Ammon's horn (tissue), 1 donor: Measurements from ENCODE around the gene SNX9.

Experiments used
- DNase-seq: peaks from one replicate; pipeline ENCODE4 v3.0.0-alpha.2; 2016; ENCODE audit warnings: low spot score

SNX9 gene

DNA sequence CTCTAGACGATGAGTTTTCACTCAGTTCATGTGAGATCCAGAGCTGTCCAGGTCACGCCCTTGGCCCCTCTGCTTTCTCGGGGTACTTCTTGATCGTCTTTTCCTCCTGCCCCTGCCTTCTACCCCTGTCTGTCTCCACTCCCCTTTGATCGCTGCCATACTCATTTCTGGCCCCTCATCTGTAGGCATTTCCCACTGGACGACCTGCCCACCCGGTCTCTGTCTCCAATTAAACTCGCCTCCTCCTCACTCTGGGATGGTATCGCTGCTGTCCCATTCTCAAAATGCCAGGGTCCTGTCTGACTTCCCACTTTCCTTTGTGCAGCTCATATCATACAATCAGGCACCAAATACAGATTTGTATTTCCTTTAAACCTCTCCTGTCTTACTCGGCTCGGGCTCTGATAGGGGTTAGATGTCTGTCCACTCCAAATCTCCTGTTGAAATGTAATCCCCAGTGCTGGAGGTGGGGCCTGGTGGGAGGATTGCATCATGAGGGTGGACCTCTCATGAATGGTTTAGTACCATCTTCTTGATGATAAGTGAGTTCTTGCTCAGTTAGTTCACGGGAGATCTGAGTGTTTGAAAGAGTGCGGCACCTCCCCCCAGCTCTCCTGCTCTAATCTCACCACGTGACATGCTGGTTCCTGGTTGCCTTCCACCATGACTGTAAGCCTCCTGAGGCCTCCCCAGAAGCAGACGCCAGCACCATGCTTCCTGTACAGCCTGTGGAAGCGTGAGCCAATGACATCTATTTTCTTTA lies 155.2 kb downstream of the SNX9 start:
- no peak for DNase-seq

DNA sequence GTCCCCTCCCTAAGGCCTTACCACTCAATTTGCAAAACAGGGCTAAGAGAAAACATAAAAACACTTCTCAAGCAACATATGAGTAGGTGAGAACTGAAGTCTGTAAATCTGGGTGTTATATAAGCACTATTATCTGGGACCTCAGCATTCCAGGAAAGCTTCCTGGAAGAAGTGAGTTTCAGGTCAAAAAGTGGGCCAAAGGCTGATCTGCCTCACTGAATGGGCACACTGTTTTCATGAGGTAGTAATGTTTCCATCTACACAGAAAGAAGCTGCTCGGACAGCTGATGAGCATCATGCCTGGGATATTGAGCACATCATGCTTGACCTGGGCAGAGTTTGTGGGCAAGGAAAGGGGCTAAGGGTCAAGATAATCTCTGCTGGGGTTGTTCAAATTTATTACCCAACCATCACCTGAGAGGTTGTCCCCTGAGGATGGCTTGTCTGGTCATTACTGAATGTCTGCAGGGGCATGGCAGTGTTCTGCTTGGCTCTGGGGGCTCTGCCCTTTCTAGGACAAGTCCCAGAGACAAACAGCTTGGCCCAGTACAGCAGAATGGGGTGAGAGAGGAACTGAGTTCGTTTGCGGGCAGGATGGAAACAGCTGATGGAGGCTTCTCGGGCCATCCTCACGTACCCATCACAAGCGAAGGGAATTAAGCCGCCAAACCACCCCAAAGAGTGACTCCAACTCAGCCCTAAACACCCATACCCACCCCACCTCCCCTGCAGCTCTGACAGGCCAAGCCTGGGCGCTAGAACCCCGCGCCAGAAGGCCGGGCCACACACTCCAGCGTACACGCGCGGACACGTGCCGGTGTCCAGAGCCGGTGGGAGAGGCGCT lies 157.5 kb downstream of the SNX9 start:
- DNase-seq = no peak

DNA sequence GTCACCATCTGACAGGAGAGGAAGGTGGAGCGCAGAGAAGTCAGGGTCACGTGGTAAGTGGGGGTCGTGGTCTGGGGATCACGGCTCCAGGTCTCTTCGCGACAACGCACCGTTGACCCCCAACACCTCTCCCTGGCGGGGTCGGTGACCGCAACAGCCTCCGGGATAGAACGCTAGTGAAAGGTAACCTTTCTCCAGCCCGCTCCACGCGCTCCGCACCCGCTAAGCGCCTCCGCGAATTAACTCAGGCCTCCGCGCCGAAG lies 158.0 kb downstream of the SNX9 start:
- DNase-seq = no peak

DNA sequence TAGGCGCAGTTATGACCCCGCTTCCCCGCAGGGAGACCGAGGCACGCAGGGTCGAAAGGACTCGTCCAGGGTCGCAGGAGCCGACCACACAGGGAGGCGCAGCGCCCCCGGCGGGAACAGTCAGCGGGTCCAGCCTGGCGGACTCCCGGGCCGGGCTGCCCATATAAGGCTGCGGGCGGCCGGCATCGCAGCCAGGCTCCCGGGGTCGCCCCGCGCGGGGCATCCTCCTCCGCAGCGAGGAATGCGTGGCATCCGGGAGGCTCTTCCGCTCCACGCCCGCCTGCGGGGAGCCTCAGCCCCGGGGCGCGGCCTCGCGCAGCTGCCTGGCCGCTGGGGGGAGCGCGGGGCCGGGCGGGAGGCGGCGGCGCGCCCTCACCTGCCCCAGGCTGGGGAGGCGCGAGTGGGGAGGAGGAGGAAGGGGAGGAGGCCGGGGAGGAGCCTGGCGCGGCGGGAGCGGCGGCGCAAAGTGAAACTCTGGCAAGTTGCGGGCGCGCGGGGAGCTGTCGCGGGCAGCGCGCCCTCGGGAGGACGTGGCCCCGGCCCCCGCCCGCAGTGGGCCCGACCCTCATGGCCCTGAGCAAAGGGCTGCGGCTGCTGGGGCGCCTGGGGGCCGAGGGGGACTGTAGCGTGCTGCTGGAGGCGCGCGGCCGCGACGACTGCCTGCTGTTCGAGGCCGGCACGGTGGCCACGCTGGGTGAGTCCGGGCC lies 158.5 kb downstream of the SNX9 start, which contains the start of gene SYNJ2:
TSS of gene SYNJ2 (plus strand) at position 469 of the 707 bp plus-strand sequence. CDS start at position 568, 99 bp downstream.
- DNase-seq = peak; percentile 77

DNA sequence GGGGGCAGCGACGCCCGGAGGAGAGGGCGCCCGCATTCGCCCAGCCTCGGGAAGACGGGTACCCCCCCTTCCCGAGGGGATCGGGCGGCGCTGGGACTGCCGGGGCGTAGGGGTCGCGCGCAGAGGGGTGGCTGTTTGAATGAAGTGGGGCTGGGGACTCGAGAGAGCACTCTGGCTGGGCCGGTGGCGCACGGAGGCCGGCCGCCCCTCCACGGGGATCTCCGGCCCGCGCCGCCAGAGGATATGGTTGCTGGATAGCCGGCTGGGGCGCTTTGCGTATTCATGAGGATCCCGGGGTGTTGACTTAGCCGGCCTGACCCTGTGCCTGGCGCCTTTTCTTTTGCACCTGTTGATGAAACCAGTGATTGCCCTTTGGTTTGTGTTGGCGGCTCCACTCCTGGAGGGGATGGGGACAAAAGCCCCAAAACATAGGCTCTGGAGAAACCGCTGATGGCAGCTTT lies 159.1 kb downstream of the SNX9 start:
- DNase-seq = no peak

DNA sequence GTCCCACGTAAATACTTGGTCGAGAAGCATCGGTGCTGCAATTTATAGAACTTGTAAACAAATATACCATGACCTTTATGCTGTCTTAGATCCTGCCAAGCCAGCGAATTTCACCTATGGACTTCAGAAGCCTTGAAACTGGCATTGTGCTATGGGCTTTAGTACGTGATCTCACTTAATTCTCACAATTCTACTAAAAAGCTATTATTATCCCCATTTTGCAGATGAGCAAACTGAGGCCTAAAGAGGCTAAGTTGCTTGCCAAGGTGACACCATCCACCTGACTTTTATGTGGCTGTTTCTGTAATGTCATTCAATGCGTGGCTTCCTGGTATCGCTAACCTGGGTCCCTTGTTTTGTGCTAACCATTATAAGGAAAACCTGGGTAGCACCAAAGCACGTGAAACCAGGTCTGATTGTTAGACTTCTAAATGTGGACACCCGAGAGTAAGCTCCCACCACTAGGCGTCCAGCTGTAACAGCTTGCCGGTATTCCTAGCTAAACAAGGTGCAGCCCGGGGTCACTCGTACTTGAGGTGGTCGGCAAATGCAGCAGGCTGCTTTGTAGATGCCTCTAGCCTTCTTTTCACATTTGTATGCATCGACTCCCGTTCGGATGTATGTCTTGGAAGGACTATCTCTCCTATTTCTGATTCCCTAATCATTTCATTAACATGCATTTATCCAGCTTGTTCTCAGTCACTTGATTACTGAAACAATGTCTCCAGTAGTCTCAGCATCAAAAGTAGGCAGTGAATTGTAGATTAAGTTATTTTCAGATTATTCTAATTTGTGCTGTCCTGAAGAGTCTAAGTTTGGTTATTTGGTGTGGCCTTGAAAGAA lies 159.7 kb downstream of the SNX9 start:
- no peak for DNase-seq

DNA sequence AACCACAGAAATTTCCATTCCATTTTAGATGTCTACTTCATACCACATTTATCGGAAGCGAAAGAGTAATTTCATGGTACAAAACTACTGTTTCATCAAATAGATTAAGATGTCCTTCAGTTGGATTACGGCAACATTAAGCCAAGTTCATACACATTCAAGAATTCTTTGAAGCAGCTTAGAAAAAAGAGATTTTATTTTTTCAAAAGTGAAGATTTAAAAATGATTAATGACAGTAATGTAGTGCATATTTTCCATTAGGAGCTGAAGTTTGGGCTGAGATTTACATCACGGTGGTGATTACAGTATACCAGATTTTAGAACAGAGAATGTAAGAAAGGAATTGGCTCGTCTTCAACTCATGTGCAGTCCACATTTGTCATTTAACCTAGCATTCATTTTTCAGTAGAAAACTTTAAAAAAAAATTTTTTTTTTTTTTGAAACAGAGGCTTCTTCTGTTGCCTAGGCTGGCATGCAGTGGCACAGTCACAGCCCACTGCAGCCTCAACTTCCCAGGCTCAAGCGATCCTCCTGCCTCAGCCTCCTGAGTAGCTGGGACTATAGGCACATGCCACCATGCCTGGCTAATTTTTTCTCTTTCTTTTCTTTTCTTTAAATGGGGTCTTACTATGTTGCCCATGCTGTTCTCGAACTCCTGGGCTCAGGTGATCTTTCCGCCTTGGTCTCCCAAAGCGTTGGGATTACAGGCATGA lies 160.5 kb downstream of the SNX9 start:
- DNase-seq = no peak

DNA sequence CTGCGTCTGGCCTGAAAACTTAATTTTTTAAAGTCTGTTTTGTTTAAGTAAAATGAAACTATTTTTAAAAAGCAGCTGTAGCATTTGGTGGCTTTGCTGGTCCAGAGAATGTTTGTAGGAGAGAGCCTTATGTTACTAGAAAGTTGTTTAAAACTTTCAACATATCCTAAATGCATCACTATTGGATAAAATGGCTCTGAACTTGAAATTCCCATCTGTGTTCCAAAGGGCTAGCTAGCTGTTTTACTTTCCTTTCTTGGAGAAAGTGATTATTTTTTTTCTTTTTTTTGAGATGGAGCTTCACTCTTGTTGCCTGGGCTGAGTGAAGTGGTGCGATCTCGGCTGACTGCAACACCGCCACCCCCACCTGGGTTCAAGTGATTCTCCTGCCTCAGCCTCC lies 161.1 kb downstream of the SNX9 start:
- DNase-seq = no peak

DNA sequence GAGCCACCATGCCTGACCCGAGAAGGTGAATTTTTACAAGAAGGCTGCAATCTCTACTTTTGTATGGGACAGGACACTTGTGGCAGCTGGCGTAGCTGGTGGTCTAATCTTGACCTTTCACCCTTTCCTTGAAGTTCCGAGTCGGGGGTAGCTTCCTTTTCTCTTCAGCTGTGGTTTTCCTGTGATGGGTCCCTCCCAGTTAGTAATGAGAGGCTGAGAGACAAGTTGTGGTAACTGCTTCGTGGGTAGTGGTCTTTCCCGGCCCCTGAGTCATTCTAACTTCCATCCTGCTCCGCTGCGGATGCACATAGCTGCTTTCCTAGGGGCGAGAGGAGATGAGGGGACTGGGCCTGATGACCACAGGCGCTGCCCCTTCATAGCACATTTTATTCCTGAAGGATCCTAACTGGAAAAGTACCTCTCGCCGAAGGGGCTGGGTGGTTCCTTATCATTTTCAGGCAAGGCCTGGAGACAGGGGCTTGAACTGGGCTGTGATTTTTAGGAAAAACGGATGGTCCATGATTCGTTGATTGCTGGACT lies 161.7 kb downstream of the SNX9 start:
- DNase-seq = no peak

DNA sequence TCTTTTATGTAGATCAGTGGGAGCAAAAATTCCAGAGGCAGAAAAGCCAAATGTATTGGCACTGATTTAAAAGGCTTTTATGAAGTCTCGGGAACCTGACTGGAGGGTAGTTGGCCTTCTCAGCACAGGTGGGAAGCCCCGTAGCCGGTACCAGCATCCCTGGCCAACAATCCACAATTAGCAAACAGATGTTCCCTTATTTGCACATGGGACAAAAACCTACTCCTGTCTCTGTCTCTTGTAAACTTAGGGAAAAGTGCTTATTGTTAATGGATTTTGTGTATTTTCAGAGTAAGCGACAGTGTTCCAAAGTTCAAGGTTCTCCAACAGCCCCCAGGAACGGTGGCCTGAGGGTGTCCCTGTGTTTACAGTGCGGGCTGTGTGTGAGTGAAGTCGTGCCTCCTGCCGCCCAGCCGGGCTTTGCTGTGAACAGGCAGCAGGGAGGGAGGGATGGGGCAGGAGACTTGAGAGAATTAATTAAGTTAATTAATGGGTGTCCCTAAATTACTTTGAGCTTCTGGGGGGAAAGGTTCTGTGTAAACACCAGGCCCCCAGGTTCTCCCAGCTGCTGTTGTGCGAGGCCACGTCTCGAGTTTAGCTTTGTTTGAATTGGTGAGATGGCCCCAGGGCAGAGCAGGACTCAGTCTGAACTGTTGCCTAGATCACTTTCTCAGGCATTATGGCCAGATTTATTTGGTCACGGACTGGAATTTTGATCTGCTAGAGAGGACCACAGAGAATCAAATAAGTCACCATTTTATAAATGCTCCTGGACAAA lies 162.5 kb downstream of the SNX9 start:
- no peak for DNase-seq

DNA sequence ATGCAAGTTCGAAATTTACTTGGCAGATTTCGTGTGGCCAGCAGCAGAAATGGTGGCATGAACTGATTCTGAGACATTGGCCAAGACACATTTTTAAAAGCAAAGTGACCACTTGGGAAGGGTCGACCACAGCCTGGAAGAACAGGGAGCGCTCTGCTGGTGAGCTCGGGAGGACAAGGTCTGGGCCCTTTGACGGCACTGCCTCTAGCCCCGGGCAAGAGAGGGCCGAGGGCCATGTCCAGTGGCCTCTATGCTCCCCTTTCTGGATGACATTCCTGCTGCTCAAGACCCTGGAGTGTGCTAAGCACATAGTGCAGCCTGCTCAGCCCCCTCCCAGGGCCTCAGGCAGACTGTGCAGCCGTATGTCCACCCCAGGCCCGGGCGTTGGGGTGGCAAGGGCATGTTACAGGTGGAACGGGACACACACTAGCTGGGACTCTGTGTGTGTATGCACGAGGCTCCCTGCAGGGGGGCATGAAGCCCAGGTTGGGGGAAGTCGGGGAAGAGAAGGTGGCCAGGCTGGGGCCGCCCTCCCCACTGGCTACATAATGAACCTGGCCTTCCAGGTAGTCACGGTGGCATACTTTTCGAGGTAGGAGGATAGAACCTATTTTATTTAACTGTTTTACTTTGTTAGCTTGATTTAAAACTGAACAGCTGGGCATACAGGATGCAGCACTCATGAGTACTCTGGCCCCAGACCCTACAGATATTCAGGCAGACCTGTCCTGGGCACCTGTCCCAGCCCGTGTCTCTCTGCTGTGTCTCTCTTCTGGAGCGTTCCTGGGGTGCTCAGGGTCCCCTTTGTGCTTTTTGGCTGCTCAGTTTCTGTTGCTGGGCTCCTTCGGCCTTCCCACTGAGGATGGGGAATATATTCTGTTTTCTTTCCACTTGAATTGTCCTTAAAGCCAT lies 165.0 kb downstream of the SNX9 start:
- DNase-seq = no peak

DNA sequence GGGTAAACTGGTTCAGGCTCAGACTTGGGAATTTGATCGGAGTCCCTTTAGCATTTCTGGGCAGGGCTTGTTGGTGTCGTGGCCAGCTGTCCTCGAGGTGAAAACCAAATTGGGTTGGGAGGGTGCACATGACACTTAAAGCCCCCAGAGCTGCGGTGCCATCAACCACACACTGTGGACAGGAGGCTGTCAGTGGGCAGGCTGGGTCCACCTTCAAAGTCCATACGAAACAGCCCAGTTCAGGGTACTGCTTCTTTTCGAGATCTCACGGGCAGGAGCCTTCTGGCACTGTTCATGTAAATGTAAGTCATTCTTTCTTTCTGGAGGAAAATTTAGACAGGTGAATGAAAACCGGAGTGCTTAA lies 165.6 kb downstream of the SNX9 start:
- DNase-seq = no peak

DNA sequence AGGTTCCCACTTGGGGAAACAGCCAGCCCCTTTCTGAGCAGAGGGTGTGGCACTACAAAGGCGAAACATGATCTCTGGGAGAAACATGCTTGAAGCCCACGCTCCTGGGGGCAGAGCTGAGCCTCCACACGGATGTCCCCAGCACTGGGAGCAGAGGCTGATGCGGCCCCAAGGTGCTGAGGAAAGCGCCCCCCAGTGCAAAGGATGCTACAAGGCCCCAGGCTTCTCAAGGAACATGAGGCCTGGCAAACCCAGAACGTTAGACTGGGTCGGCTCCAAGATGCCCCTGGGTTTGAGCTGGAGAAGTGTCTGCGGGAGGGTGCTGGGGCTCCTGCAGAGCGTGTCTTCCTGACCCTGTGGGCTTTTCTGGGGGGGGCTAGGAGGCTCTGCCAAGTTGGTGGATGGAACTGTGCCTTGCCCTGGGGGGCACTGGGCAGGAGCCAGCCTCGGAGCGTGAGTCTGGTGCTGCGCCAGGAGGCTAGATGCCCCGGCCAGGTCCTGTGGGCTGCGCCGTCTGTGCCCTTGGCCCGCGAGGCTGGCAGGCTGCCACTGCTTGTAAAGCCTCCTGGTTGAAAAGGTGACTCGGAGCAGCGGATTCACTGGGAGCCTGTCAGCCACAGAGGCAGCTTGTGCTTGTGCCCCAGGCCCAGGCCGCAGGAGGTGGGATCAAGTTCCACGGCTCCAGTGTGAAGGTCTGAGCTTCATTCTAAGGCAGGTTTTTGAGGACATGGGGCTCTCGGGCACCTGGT lies 166.7 kb downstream of the SNX9 start:
- DNase-seq = peak; percentile 52

DNA sequence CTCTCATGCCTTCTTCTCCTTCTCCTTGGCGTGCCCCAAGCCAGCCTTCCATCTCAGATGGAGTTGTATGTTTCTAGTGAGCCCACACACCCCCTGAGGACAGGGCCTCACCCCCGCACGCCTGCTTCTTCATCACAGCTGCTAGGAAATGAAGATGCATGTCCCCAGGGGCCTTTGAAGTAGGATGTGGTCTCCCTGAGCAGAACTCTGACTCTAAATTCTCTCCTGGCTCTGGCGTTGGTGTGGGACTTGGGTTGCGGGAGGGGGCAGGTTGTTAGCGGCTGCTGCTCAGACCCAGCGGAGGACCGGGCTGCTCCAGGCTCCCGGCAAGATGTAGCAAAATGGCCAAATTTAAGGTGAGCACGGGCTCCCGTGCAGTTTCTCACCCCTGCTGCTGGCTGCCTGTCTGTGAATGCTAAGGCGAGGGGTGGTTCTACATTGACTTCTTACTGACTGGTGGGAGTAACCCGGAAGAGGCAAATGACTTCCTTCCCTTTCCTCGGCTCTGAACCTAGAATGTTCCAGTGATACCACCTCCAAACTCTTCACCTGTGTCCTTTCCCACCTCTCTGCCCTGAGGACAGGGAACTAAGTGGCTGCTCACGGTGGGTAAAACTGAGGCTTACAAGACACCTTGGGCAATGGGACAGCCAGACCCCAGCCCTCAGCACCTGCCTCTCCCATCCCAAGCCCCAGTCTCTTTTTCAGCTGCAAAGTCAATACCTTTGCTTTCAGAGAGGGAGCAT lies 167.4 kb downstream of the SNX9 start:
- no peak for DNase-seq

DNA sequence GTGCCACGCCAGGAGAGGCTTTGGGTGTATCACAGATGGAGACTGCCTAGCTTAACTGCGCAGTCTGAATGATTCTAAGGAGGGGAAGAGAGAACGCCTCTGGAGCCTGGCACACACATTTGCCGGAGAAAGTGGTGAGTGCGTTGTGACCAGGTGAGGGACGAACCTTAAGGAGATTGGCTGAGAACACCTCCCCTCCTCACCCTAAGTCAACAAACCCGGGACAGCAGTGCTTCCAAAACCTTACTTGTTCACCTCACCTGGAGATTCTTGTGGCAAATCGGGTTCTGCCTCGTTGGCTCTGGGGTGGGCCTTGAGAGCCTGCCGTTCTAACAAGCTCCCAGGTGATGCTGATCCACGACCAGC lies 168.0 kb downstream of the SNX9 start:
- DNase-seq = no peak

DNA sequence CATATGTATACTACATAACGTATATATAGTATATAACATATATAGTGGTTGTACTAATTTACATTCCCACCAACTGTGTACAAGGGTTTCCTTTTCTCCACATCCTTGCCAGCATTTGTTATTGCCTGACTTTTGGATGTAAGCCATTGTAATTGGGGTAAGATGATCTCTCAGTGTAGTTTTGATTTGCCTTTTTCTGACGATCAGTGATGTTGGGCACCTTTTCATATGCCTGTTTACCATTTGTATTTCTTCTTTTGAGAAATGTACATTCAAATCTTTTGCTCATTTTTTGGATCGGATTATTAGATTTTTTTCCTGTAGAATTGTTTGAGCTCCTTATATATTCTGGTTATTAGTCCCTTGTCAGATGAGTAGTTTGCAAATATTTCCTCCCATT lies 170.0 kb downstream of the SNX9 start:
- DNase-seq = no peak

DNA sequence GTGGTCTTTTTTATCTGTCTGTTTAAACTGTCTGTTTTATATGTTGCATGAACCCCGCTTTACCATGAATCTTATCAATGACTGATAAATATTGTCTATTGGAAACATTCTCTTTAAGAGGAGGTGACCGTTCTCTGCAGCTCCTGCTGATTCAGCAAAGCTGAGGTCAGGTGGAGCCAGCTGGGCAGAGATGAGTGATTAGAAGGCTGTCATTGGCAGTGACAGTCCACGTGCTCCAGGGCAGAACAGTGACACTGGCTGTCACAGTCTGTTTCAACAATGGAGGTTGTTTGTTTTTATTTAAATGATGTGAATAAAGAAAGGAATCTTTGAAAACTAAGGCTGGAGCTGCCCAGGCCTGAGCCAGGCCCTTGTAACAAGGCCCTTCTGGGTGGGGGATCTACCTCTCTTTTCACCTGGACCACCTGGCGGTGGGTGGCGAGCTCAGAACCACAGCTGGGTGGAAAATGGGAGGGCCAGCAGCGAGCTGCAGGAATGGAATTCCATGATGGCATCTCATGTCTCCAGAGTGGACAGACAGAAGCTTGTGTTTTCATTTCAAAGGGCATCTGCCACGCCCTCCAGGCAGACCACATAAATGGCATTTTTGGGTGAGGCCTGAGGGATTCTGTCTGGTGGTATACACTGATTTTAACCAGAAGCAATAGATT lies 171.2 kb downstream of the SNX9 start:
- peak; percentile 83 for DNase-seq
